ENCODE data around the gene UPF2. TPM values are rescaled to one million over a fixed set of nuclear protein-coding genes. Genes with fewer than 3 reads are reported as not detected.
"Not testable (repeated sequence)": the region's sequence is repeated elsewhere in the genome, so short reads cannot be mapped to it uniquely, and the experiment has no call there.

UPF2 gene
- total and polyA plus RNA-seq, 4 donors, result 6.6 to 19.6 (median 16.4) TPM

DNA sequence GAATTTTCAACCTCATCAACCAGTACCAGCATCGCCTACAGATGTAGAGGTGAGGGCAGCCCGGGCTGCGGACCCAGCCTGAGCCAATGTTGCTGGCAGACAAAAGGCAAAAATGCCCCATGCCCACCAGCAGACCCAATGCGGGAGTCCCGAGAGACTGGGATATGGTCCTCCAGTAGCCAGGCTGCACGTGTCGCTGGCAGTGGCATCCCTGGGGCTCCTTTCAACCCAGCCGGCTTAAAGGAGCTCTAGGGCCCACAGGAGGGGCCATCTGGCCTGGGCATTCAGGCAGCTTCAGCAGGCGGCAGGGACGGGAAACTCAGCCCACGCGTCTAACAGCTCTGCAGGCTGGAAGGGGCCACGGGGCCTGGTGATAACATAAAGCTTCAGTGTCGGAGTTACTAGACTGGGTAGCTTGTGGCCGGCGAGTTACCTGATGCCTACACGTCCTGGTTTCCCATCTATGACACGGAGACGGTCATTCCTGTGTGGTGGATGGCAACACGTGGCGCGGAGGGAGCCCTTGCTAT, 148.8 kb downstream of the UPF2 start:
- Histone ChIP-seq H3K27ac (ENCODE audit: low read depth in 1 of 2, low read length in 2 of 2) (no peak overlapping the region), H3K4me3 (ENCODE audit: low read depth in 1 of 3, low read length in 3 of 3) (no peak overlapping the region), H3K9ac (ENCODE audit: low read depth in 1 of 2, low read length in 2 of 2) (no peak overlapping the region), H3K9me3 (ENCODE audit: control insufficient read depth in 4 of 4, low read length in 3 of 4) (no peaks in the 10 kb centered on the region), H3K36me3 (ENCODE audit: control insufficient read depth in 4 of 4, insufficient read depth in 3 of 4, low read depth in 1 of 4, low read length in 3 of 4) (no peaks in the 10 kb centered on the region), H3K27me3 (ENCODE audit: control insufficient read depth in 4 of 4, insufficient read depth in 4 of 4, low read length in 3 of 4) (no peaks in the 10 kb centered on the region), H3K4me1 (ENCODE audit: control insufficient read depth in 4 of 4, insufficient read depth in 4 of 4, low read length in 3 of 4) (peaks cover 2 to 13% (median 9%) of the 10 kb centered on the region in 4 donors)
- TF ChIP-seq, protein P1, sequence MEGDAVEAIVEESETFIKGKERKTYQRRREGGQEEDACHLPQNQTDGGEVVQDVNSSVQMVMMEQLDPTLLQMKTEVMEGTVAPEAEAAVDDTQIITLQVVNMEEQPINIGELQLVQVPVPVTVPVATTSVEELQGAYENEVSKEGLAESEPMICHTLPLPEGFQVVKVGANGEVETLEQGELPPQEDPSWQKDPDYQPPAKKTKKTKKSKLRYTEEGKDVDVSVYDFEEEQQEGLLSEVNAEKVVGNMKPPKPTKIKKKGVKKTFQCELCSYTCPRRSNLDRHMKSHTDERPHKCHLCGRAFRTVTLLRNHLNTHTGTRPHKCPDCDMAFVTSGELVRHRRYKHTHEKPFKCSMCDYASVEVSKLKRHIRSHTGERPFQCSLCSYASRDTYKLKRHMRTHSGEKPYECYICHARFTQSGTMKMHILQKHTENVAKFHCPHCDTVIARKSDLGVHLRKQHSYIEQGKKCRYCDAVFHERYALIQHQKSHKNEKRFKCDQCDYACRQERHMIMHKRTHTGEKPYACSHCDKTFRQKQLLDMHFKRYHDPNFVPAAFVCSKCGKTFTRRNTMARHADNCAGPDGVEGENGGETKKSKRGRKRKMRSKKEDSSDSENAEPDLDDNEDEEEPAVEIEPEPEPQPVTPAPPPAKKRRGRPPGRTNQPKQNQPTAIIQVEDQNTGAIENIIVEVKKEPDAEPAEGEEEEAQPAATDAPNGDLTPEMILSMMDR (IDR thresholded peaks at IDR 0.05; ENCODE audit: low read depth, low read length, missing input control), result no peak
- TF ChIP-seq JUND (IDR thresholded peaks at IDR 0.05), result no peak
- WGBS, result 90% methylated on average over 22 of the region's 22 CpGs
- DNase-seq (ENCODE audit: low spot score), result no peak

DNA sequence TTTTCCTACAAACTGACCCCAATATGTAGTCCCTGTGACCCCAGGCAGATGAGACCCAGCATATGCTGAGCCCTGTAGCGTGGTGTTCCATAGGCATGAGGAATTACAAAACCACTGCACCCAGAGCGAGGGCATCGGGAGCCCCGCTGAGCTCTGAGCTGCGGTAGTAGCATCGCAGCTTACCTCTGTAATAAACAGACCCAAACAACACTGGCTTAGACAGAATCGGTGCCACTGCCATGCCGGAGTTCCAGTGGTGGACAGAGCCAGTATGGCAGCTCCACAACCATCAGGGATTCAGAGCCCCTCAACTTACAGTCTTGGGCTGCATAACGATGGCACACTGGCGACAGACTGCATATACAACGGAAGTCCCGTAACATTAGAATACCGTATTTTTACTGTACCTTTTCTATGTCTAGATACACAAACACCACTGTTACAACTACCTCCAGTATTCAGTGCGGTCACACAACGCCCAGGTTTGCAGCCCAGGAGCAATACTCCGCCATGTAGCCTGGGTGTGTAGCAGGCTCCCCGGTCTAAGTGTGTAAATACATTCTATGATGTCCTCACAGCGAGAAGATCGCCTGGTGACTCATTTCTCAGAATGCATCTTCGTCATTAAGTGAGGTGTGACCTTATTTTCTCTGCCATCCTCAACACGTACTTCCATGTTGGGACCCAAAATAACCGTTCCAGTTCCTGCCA, 150.7 kb downstream of the UPF2 start:
- no peaks in the 10 kb centered on the region for H3K4me1 ChIP-seq (ENCODE audit: control insufficient read depth in 4 of 4, insufficient read depth in 4 of 4, low read length in 3 of 4)
- no peaks in the 10 kb centered on the region for H3K9me3 ChIP-seq (ENCODE audit: control insufficient read depth in 4 of 4, low read length in 3 of 4)
- no peak overlapping the region for H3K9ac ChIP-seq (ENCODE audit: low read depth in 1 of 2, low read length in 2 of 2)
- no peak overlapping the region for H3K27ac ChIP-seq (ENCODE audit: low read depth in 1 of 2, low read length in 2 of 2)
- H3K4me3 ChIP-seq (ENCODE audit: low read depth in 1 of 3, low read length in 3 of 3), result no peak overlapping the region
- no peak for DNase-seq (ENCODE audit: low spot score)
- H3K27me3 ChIP-seq (ENCODE audit: control insufficient read depth in 4 of 4, insufficient read depth in 4 of 4, low read length in 3 of 4), result no peaks in the 10 kb centered on the region
- no peaks in the 10 kb centered on the region for H3K36me3 ChIP-seq (ENCODE audit: control insufficient read depth in 4 of 4, insufficient read depth in 3 of 4, low read depth in 1 of 4, low read length in 3 of 4)
- 97% methylated on average over 22 of the region's 22 CpGs for WGBS
- TF ChIP-seq, protein P2, sequence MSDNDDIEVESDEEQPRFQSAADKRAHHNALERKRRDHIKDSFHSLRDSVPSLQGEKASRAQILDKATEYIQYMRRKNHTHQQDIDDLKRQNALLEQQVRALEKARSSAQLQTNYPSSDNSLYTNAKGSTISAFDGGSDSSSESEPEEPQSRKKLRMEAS (IDR thresholded peaks at IDR 0.05), result no peak
- TF ChIP-seq FOXA1 (IDR thresholded peaks at IDR 0.05) (no peak), RAD21 (IDR thresholded peaks at IDR 0.05) (no peak), HNF4A (conservative IDR thresholded peaks at IDR 0.05) (no peak), RXRA (IDR thresholded peaks at IDR 0.05) (no peak), EGR1 (IDR thresholded peaks at IDR 0.05; ENCODE audit: low read depth in 2 of 2) (no peak), SP1 (IDR thresholded peaks at IDR 0.05) (no peak), JUND (IDR thresholded peaks at IDR 0.05) (no peak), YY1 (IDR thresholded peaks at IDR 0.05) (no peak), GABPA (IDR thresholded peaks at IDR 0.05 in 1 of 2, conservative IDR thresholded peaks at IDR 0.05 in 1 of 2) (no peak), NR2F2 (IDR thresholded peaks at IDR 0.05) (no peak), FOXA2 (IDR thresholded peaks at IDR 0.05) (no peak)
- TF ChIP-seq, protein P3, sequence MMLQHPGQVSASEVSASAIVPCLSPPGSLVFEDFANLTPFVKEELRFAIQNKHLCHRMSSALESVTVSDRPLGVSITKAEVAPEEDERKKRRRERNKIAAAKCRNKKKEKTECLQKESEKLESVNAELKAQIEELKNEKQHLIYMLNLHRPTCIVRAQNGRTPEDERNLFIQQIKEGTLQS (IDR thresholded peaks at IDR 0.05), result no peak
- TF ChIP-seq, protein P4, sequence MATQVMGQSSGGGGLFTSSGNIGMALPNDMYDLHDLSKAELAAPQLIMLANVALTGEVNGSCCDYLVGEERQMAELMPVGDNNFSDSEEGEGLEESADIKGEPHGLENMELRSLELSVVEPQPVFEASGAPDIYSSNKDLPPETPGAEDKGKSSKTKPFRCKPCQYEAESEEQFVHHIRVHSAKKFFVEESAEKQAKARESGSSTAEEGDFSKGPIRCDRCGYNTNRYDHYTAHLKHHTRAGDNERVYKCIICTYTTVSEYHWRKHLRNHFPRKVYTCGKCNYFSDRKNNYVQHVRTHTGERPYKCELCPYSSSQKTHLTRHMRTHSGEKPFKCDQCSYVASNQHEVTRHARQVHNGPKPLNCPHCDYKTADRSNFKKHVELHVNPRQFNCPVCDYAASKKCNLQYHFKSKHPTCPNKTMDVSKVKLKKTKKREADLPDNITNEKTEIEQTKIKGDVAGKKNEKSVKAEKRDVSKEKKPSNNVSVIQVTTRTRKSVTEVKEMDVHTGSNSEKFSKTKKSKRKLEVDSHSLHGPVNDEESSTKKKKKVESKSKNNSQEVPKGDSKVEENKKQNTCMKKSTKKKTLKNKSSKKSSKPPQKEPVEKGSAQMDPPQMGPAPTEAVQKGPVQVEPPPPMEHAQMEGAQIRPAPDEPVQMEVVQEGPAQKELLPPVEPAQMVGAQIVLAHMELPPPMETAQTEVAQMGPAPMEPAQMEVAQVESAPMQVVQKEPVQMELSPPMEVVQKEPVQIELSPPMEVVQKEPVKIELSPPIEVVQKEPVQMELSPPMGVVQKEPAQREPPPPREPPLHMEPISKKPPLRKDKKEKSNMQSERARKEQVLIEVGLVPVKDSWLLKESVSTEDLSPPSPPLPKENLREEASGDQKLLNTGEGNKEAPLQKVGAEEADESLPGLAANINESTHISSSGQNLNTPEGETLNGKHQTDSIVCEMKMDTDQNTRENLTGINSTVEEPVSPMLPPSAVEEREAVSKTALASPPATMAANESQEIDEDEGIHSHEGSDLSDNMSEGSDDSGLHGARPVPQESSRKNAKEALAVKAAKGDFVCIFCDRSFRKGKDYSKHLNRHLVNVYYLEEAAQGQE (IDR thresholded peaks at IDR 0.05), result no peak
- TF ChIP-seq, protein P1 (IDR thresholded peaks at IDR 0.05; ENCODE audit: low read depth, low read length, missing input control), result no peak
- TF ChIP-seq, protein P5, sequence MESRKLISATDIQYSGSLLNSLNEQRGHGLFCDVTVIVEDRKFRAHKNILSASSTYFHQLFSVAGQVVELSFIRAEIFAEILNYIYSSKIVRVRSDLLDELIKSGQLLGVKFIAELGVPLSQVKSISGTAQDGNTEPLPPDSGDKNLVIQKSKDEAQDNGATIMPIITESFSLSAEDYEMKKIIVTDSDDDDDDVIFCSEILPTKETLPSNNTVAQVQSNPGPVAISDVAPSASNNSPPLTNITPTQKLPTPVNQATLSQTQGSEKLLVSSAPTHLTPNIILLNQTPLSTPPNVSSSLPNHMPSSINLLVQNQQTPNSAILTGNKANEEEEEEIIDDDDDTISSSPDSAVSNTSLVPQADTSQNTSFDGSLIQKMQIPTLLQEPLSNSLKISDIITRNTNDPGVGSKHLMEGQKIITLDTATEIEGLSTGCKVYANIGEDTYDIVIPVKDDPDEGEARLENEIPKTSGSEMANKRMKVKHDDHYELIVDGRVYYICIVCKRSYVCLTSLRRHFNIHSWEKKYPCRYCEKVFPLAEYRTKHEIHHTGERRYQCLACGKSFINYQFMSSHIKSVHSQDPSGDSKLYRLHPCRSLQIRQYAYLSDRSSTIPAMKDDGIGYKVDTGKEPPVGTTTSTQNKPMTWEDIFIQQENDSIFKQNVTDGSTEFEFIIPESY (IDR thresholded peaks at IDR 0.05), result no peak

DNA sequence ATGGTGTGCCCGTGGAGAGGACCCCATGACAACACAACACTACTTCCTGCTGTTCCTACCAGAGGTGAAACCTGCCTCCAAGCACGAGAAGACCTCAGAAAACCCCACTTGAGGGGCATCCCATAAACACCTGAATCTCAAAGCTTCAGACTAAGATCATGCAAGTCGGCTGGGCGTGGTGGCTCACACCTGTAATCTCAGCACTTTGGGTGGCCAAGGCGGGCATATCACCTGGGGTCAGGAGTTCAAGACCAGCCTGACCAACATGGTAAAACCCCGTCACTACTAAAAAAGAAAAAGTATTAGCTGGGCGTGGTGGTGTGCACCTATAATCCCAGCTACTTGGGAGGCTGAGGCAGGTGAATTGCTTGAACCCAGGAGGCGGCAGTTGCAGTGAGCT, 153.3 kb downstream of the UPF2 start:
- WGBS, result 84% methylated on average over 8 of the region's 8 CpGs
- not testable (repeated sequence) for H3K9me3 ChIP-seq (ENCODE audit: control insufficient read depth in 4 of 4, low read length in 3 of 4); DNase-seq (ENCODE audit: low spot score); H3K4me1 ChIP-seq (ENCODE audit: control insufficient read depth in 4 of 4, insufficient read depth in 4 of 4, low read length in 3 of 4); H3K4me3 ChIP-seq (ENCODE audit: low read depth in 1 of 3, low read length in 3 of 3); H3K36me3 ChIP-seq (ENCODE audit: control insufficient read depth in 4 of 4, insufficient read depth in 3 of 4, low read depth in 1 of 4, low read length in 3 of 4); H3K9ac ChIP-seq (ENCODE audit: low read depth in 1 of 2, low read length in 2 of 2); H3K27me3 ChIP-seq (ENCODE audit: control insufficient read depth in 4 of 4, insufficient read depth in 4 of 4, low read length in 3 of 4); H3K27ac ChIP-seq (ENCODE audit: low read depth in 1 of 2, low read length in 2 of 2)
